Natural killer cell treated with Interleukin-12 subunit alpha and Interleukin-12 subunit beta and Interleukin-15 and Interleukin-18, amount 100 ng/mL, for 72 hours (primary cell): ENCODE results near the gene GPSM1. TPM values are rescaled to one million over a fixed set of nuclear protein-coding genes. Genes with fewer than 3 reads are reported as not detected.
A peak's percentile ranks its signal among the peaks of the same experiment; 100 is the strongest.

Source experiments
- ATAC-seq, 2 donors: fragments of 150-1000 bp; cut with Tn5 transposase in 1 of 2; sonication (Bioruptor Pico), chemical (Tn5 transposase) in 1 of 2; 2 replicates each; pipeline ENCODE4 v1.10.0; 2021
- DNase-seq: peaks from one replicate; pipeline ENCODE4 v3.0.0; 2022; ENCODE audit warnings: low spot score
- H3K27ac Mint-ChIP-seq, 2 donors: 1 replicate in 1 of 2; 2 replicates in 1 of 2; pipeline ENCODE4 v1.8.0; 2022; ENCODE audit warnings: mixed read lengths in 2 of 2, mild to moderate bottlenecking in 1 of 2, moderate library complexity in 1 of 2
- H3K27me3 Mint-ChIP-seq, 2 donors: 1 replicate in 1 of 2; 2 replicates in 1 of 2; pipeline ENCODE4 v1.8.0; 2022; ENCODE audit warnings: mixed read lengths in 2 of 2
- H3K36me3 Mint-ChIP-seq: one replicate; pipeline ENCODE4 v1.8.0; 2022; ENCODE audit warnings: mixed read lengths
- H3K4me1 Mint-ChIP-seq, 2 donors: 1 replicate in 1 of 2; 2 replicates in 1 of 2; pipeline ENCODE4 v1.8.0; 2022; ENCODE audit warnings: low read depth in 2 of 2, mixed read lengths in 2 of 2, mild to moderate bottlenecking in 1 of 2
- H3K4me3 Mint-ChIP-seq: one replicate; pipeline ENCODE4 v1.8.0; 2022; ENCODE audit warnings: mixed read lengths
- H3K9me3 Mint-ChIP-seq: 2 replicates; pipeline ENCODE4 v1.8.0; 2022; ENCODE audit warnings: mixed read lengths
- total RNA-seq, 2 donors: library from RNA; stranded (reverse); gene quantifications; one replicate each; pipeline ENCODE4 v1.2.3, GENCODE V29; 2022

Gene GPSM1
- total RNA-seq, 2 donors from 2014 or later = 1.7 to 2.3 TPM

GRCh38 chr9:136332482-136332983 lies 5.2 kb downstream of the GPSM1 start:
- no peak for DNase-seq
- Mint-ChIP-seq H3K4me1 (peaks cover 0 to 3% of the 10 kb centered on the region in 2 donors), H3K4me3 (no peak overlapping the region), H3K27ac (no peak overlapping the region), H3K27me3 (peaks cover 0 to 2% of the 10 kb centered on the region in 2 donors), H3K36me3 (no peaks in the 10 kb centered on the region), H3K9me3 (no peaks in the 10 kb centered on the region)
- no peak for ATAC-seq

- no peak overlapping the region for H3K4me3 Mint-ChIP-seq
- peaks cover 0 to 3% of the 10 kb centered on the region in 2 donors for H3K4me1 Mint-ChIP-seq
- DNase-seq (no peak), ATAC-seq (no peak)
- peaks cover 0 to 2% of the 10 kb centered on the region in 2 donors for H3K27me3 Mint-ChIP-seq
- H3K9me3 Mint-ChIP-seq = no peaks in the 10 kb centered on the region
- no peak overlapping the region for H3K27ac Mint-ChIP-seq
- no peaks in the 10 kb centered on the region for H3K36me3 Mint-ChIP-seq
Observed at GRCh38 chr9:136333045-136333444, 5.7 kb downstream of the GPSM1 start.

- no peak overlapping the region for H3K4me3 Mint-ChIP-seq
- H3K27me3 Mint-ChIP-seq = peaks cover 0 to 2% of the 10 kb centered on the region in 2 donors
- H3K9me3 Mint-ChIP-seq = no peaks in the 10 kb centered on the region
- ATAC-seq (no peak), DNase-seq (no peak)
- H3K27ac Mint-ChIP-seq = no peak overlapping the region
- H3K4me1 Mint-ChIP-seq = peaks cover 0 to 3% of the 10 kb centered on the region in 2 donors
- H3K36me3 Mint-ChIP-seq = no peaks in the 10 kb centered on the region
Observed at GRCh38 chr9:136333486-136333885, 6.1 kb downstream of the GPSM1 start.

- H3K27me3 Mint-ChIP-seq = no peaks in the 10 kb centered on the region
- no peaks in the 10 kb centered on the region for H3K36me3 Mint-ChIP-seq
- no peak overlapping the region for H3K27ac Mint-ChIP-seq
- DNase-seq (no peak), ATAC-seq (no peak)
- H3K9me3 Mint-ChIP-seq = no peaks in the 10 kb centered on the region
- H3K4me1 Mint-ChIP-seq = no peaks in the 10 kb centered on the region
- no peak overlapping the region for H3K4me3 Mint-ChIP-seq
Observed at GRCh38 chr9:136334541-136334940, 7.2 kb downstream of the GPSM1 start.

- ATAC-seq (no peak), DNase-seq (no peak)
- H3K27me3 Mint-ChIP-seq = no peaks in the 10 kb centered on the region
- no peak overlapping the region for H3K4me3 Mint-ChIP-seq
- H3K27ac Mint-ChIP-seq = no peak overlapping the region
- H3K4me1 Mint-ChIP-seq = no peaks in the 10 kb centered on the region
- H3K9me3 Mint-ChIP-seq = no peaks in the 10 kb centered on the region
- no peaks in the 10 kb centered on the region for H3K36me3 Mint-ChIP-seq
Observed at GRCh38 chr9:136335296-136336155, 8.2 kb downstream of the GPSM1 start.

- ATAC-seq (no peak), DNase-seq (no peak)
- H3K4me1 Mint-ChIP-seq = no peaks in the 10 kb centered on the region
- H3K9me3 Mint-ChIP-seq = no peaks in the 10 kb centered on the region
- H3K4me3 Mint-ChIP-seq = no peak overlapping the region
- no peaks in the 10 kb centered on the region for H3K36me3 Mint-ChIP-seq
- H3K27me3 Mint-ChIP-seq = no peaks in the 10 kb centered on the region
- no peak overlapping the region for H3K27ac Mint-ChIP-seq
Observed at GRCh38 chr9:136336156-136336870, 9.0 kb downstream of the GPSM1 start.

GRCh38 chr9:136336881-136337280 lies 9.5 kb downstream of the GPSM1 start:
- Mint-ChIP-seq H3K4me3 (no peak overlapping the region), H3K4me1 (no peaks in the 10 kb centered on the region), H3K9me3 (no peaks in the 10 kb centered on the region), H3K27me3 (no peaks in the 10 kb centered on the region), H3K27ac (no peak overlapping the region), H3K36me3 (no peaks in the 10 kb centered on the region)
- ATAC-seq (no peak), DNase-seq (no peak)

- H3K4me1 Mint-ChIP-seq = no peaks in the 10 kb centered on the region
- H3K9me3 Mint-ChIP-seq = no peaks in the 10 kb centered on the region
- no peak for ATAC-seq
- no peak overlapping the region for H3K27ac Mint-ChIP-seq
- no peak overlapping the region for H3K4me3 Mint-ChIP-seq
- no peak for DNase-seq
- no peaks in the 10 kb centered on the region for H3K27me3 Mint-ChIP-seq
- H3K36me3 Mint-ChIP-seq = no peaks in the 10 kb centered on the region
Observed at GRCh38 chr9:136337416-136338395, 10.4 kb downstream of the GPSM1 start.

- ATAC-seq (no peak), DNase-seq (no peak)
- H3K9me3 Mint-ChIP-seq = no peaks in the 10 kb centered on the region
- no peaks in the 10 kb centered on the region for H3K4me1 Mint-ChIP-seq
- H3K4me3 Mint-ChIP-seq = no peak overlapping the region
- no peaks in the 10 kb centered on the region for H3K36me3 Mint-ChIP-seq
- no peaks in the 10 kb centered on the region for H3K27me3 Mint-ChIP-seq
- no peak overlapping the region for H3K27ac Mint-ChIP-seq
Observed at GRCh38 chr9:136338511-136338910, 11.2 kb downstream of the GPSM1 start.

- Mint-ChIP-seq H3K4me1 (no peaks in the 10 kb centered on the region), H3K9me3 (no peaks in the 10 kb centered on the region), H3K27me3 (no peaks in the 10 kb centered on the region), H3K36me3 (no peaks in the 10 kb centered on the region), H3K4me3 (no peak overlapping the region), H3K27ac (no peak overlapping the region)
- DNase-seq (no peak), ATAC-seq (peak in 1 of 2 donors; percentile 52)
Observed at GRCh38 chr9:136339173-136339957, 12.0 kb downstream of the GPSM1 start.

GRCh38 chr9:136339958-136340310 lies 12.6 kb downstream of the GPSM1 start:
- Mint-ChIP-seq H3K36me3 (no peaks in the 10 kb centered on the region), H3K4me1 (no peaks in the 10 kb centered on the region), H3K4me3 (no peak overlapping the region), H3K27ac (no peak overlapping the region), H3K9me3 (no peaks in the 10 kb centered on the region), H3K27me3 (no peaks in the 10 kb centered on the region)
- ATAC-seq = no peak
- DNase-seq = no peak

- no peak for DNase-seq
- Mint-ChIP-seq H3K36me3 (no peaks in the 10 kb centered on the region), H3K4me1 (no peaks in the 10 kb centered on the region), H3K27me3 (no peaks in the 10 kb centered on the region), H3K9me3 (no peaks in the 10 kb centered on the region), H3K27ac (no peak overlapping the region), H3K4me3 (no peak overlapping the region)
- no peak for ATAC-seq
Observed at GRCh38 chr9:136340356-136341041, 13.2 kb downstream of the GPSM1 start.
